Neural cell (in vitro differentiated cells): ENCODE results near the gene SCN1A.

Source experiments
- CTCF ChIP-seq: fragments of 450-650 bp; IDR thresholded peaks from 2 replicates; pipeline ENCODE4 v1.5.1; 2014; ENCODE audit warnings: antibody characterized with exemption, mild to moderate bottlenecking, moderate library complexity; ENCODE audit not compliant: poor library complexity, severe bottlenecking
- EP300 ChIP-seq: fragments of 450-650 bp; conservative IDR thresholded peaks from 2 replicates; pipeline ENCODE4 v1.6.1; 2014; ENCODE audit warnings: antibody characterized with exemption, mild to moderate bottlenecking, moderate library complexity; ENCODE audit not compliant: poor library complexity, severe bottlenecking
- POLR2AphosphoS5 ChIP-seq: IDR thresholded peaks from 2 replicates; pipeline ENCODE4 v1.6.1; 2012
- TAF1 ChIP-seq: IDR thresholded peaks from 2 replicates; pipeline ENCODE4 v1.6.1; 2012; ENCODE audit warnings: low read depth

- TF ChIP-seq TAF1 (no peak), EP300 (no peak), CTCF (no peak), POLR2AphosphoS5 (no peak)
Measured at GRCh38 chr2:166138144-166138543, 10.3 kb upstream of the SCN1A start.
